ENCODE data around the gene CCL2.

Gene CCL2

GRCh38 chr17:34242587-34243363 lies 12.3 kb upstream of the CCL2 start:
- DNase-seq, result no peak

- no peak for DNase-seq
Observed at GRCh38 chr17:34243364-34244320, 11.4 kb upstream of the CCL2 start.

DNA sequence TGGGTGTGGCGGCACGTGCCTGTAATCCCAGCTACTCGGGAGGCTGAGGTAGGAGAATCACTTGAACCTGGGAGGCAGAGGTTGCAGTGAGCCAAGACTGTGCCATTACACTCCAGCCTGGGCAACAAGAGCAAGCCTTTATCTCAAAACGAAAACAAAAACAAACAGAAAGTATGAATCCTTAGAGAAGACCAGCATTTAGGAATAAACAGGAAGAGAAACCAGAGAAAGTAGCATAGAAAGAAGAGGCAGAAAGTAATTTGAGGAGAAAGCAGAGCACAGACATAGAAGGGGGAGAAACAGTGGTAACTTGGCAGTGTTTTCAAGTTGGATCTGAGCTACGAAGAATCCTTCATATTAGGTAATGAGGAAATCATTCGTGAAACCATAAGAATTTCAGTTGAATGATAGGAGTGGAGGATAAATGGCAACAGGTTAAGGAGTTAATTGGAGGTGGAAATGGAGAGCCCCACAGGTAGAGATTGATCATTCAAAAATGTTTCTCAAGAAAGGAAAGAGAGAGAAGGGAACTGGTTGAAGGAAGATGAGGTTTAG lies 9.7 kb upstream of the CCL2 start:
- no peak for DNase-seq

DNA sequence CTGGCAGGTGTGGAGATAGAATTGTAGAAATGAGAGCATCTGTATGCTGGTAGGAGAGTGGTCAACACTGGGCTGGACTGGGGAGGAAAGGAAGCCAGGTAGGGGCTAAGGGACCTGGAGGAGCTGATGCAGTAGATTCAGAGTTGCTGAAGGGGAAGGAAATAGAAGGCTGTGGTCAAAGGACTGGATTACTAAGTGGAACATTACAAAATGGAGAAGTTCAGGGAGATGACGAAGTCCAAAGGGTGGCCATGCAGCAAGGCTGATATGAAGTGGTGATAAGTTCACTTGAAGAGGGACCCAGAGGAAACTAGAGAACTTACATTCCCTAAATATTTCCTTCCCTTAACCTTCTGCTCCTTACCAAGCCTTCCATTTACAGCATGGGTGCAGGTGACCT lies 8.6 kb upstream of the CCL2 start:
- no peak for DNase-seq

GRCh38 chr17:34246881-34247280 lies 8.2 kb upstream of the CCL2 start:
- no peak for DNase-seq

- DNase-seq, result no peak
Observed at GRCh38 chr17:34248511-34249024, 6.5 kb upstream of the CCL2 start.

DNA sequence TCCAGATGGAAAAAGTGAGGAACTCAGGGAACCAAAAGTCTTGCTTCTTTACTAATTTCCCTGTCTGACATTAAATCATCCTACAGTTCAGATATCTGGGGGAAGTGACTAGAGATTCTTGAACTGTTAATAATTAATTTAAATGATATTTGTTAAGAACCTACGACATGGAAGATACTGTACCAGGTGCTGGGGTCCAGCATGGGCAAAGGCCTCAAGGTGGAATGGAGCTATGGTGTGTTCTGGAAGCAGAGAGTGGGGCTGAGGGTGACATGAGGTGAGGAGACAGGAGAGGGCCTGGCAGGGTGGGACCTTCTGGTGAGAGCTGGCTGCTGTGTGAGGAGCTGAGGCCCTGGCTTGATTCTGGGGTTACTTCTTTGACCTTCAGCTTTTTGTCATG lies 6.0 kb upstream of the CCL2 start:
- no peak for DNase-seq

DNA sequence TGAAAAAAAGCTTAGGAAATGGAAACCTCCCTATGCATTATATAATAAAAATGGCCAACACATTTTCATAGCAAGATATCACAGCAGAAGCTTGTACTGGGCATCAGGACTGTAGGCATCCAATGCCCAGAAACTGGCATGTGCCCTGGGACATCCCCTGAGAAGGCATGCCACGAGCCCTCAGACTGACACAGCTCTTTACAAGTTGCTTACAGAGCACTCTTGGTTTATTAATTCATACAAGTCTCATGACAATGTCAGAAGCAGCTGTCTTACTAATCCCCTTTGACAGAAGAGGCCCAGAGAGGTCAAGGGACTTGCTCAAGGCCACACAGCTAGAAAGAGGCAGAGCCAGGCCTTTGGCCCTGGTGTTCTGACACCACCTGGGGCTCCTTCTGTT lies 5.6 kb upstream of the CCL2 start:
- no peak for DNase-seq

DNA sequence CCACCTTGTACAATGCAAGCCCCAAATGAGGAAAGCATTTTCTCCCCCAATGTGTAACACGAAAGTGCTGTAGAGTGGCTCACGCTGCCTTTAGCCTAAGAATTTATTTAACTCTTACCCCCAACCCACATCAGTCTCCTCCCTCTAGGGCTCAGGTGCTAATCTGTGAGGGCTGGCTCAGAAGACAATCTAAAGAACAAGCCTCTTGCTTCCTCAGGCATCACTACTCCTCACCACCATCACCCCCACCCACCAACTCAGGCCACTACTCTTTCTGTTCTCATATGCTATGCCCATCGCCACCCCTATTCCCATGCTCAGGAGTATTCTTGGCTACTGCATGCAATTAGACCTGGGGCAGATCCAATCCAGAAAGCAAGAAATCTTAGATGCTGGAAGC lies 3.9 kb upstream of the CCL2 start:
- no peak for DNase-seq

DNA sequence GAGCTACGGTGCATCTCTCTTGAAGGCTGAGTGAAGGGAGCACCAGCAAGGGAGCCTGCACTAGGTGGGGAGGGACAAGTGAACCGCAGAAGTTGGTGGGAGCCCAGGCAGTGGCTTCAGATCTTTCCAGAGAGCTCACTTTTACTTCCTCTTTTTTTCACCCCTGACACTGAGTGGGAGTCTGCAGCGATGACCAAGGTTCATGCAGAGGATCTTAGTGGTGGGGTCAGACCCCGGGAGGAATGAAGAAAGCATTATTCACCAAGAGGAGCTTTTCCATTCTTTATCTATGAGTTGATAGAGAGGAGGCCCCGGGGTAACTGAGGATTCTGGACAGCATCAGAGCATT lies 3.0 kb upstream of the CCL2 start:
- DNase-seq, result no peak

DNA sequence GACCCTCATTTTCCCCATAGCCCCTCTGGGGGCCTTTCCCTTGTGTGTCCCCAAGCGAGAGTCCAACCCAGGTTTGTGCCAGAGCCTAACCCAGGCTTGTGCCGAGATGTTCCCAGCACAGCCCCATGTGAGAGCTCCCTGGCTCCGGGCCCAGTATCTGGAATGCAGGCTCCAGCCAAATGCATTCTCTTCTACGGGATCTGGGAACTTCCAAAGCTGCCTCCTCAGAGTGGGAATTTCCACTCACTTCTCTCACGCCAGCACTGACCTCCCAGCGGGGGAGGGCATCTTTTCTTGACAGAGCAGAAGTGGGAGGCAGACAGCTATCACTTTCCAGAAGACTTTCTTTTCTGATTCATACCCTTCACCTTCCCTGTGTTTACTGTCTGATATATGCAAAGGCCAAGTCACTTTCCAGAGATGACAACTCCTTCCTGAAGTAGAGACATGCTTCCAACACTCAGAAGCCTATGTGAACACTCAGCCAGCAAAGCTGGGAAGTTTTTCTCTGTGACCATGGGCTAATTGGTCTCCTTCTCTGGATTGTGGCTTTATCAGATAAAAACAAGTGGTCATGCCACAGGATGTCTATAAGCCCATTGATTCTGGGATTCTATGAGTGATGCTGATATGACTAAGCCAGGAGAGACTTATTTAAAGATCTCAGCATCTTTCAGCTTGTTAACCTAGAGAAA lies 2.5 kb upstream of the CCL2 start:
- no peak for DNase-seq

- no peak for DNase-seq
Observed at GRCh38 chr17:34253139-34253525, 2.0 kb upstream of the CCL2 start.

DNA sequence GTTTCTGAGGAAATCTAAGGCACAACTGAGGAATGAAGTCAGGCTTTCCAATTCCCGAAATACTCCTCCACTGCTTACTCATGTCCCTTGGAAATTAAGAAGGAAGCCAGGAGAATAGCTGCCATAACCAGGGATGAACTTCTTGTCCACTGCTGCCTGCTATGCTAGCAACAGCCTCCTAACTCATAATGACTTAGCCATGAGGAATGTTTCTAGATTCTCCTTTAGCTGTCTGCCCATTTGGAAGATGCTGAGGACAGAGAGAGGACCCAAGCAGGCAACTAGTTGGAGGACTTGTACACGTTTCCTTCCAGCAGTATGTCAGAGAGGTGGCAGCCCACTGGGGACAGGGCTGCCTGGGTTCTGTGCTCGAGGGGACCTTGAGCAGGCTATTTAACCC lies 939 bp upstream of the CCL2 start:
- no peak for DNase-seq

- no peak for DNase-seq
Observed at GRCh38 chr17:34255381-34255732, 272 bp downstream of the CCL2 start.

DNA sequence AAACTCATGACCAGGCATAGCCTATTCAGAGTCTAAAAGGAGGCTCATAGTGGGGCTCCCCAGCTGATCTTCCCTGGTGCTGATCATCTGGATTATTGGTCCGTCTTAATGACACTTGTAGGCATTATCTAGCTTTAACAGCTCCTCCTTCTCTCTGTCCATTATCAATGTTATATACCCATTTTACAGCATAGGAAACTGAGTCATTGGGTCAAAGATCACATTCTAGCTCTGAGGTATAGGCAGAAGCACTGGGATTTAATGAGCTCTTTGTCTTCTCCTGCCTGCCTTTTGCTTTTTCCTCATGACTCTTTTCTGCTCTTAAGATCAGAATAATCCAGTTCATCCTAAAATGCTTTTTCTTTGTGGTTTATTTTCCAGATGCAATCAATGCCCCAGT lies 756 bp downstream of the CCL2 start:
- DNase-seq, result no peak

DNA sequence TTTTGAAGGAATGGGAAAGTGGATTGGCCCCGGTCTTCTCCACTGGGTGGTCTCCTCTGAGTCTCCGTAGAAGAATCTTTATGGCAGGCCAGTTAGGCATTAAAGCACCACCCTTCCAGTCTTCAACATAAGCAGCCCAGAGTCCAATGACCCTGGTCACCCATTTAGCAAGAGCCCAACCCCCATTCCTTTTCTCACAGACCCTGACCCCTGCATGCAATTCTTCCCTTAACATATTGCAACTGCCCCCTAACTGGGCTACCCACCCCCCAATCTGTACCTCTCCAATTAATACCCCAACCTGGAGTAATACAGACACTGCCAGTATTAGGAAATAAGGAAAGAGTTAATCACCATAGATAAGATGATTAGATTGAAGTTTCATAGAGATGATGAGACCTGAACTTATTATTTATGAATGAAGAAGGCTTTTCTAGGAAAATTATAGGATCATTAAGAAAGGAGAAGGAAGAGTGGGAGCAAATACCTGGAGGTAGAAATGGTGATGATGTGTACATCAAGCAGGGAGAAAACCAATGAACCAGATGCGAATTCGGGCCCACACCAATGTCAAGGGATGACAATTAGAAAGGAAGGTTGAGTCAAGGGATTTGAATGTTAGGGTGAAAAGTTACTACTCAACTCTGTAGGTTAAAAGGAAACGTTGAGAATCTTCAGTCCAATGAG lies 2.4 kb downstream of the CCL2 start:
- no peak for DNase-seq

DNA sequence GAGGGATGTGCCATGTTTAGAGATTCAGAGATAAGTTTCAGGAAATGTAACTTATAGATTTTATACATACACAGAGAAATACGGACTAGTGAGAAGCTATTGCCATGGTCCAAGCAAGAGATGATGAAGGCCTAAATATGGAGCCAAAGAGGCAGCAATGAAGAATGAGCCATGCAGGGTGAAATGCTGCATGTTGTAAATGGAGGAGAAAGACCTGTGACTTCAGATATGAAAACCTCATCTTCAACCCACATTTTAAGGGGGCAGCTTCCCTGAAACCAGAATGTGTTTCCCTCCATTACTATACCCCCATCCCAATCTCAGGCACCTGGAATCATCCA lies 2.9 kb downstream of the CCL2 start:
- no peak for DNase-seq

- DNase-seq, result no peak
Observed at GRCh38 chr17:34259146-34259545, 4.1 kb downstream of the CCL2 start.

DNA sequence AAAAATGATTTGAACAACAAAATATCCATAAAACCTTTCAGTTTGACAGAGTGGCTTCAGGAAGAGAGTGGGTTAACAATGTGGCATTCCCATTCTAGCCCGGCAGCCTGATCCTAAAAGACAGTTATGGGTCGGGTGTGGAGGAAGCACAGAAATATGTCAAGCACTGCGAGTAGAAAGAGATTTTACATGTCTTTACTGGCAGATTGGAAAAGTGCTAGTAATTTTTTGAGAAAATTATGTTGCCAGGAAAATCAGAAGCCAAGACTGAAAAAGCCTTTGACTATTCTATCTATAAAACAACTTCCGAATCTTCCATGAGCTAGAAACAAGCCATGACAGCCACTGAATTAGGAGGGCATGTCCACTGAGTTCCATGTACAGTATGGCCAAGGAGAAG lies 5.8 kb downstream of the CCL2 start:
- no peak for DNase-seq

DNA sequence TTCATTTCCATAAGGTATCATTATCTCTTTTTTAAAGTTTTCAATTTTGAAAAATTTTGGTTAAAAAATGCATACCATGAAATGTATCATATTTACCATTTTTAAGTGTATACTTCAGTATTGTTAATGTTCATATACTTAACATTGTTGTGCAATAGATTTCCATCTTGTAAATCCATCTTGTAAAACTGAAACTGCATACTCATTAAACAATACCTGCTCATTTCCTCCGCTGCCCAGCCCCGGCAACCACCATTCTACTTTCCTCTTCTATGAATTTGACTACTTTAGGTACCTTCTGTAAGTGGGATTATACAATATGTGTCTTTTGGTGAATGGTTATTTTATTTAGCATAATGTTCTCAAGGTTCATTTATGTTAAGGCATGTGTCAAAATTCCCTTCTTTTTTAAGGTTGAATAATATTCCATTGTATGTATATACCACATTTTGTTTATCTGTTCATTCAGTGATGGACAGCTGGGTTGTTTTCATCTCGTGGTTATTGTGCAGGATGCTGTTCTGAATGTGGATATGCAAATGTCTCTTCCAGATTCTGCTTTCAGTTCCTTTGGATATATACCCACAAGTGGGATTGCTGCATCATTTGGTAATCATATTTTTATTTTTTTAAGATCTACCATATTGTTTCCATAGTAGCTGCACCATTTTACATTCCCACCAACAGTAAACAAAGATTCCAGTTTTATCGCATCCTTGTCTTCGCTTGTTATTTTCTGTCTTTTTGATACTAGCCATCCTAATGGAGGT lies 6.7 kb downstream of the CCL2 start:
- no peak for DNase-seq

DNA sequence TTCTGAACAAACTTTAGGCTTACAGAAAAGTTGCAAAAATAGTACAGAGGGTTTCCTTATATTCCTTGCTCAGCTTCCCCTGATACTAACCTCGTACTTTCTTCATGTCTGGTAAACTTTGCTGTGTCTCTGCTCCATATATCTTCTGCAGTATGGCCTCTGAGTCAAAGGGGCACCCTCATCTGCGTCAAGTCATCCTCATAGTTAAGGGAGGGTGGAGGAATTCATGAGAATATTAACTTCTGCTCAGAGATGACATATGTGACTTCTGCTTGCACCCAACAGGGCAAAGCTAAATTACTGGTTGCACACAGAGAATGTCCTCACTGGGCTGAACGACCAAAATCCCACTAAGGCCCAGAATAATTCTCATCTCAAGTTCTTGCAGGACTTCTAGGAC lies 10.6 kb downstream of the CCL2 start:
- DNase-seq, result no peak

DNA sequence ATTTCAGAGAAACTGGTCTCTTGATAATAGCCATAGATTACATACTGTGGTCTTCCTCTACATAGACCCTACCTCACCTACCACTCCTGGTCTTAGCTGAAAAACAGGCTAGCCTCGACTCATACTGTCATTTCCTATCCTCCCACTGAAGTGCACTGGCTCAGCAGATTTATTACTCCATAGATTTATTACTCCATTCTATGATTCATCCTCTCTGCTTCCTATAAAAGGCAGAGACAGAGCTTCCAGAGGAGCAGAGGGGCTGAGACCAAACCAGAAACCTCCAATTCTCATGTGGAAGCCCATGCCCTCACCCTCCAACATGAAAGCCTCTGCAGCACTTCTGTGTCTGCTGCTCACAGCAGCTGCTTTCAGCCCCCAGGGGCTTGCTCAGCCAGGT lies 14.9 kb downstream of the CCL2 start, which contains the start of gene CCL7:
CCL7 (plus strand) TSS at position 253 of the 400 bp plus-strand sequence; CDS start at position 323, 70 bp downstream.
- no peak for DNase-seq
